Lower lobe of right lung (tissue), 2 donors: ENCODE results near the gene CDK4. TPM values are rescaled to one million over a fixed set of nuclear protein-coding genes. Genes with fewer than 3 reads are reported as not detected.

ENCODE experiments used
- ATAC-seq, 2 donors: fragments of 200-7000 bp; cut with Tn5 transposase; one replicate each; pipeline ENCODE4 v1.9.1; 2020 to 2022; ENCODE audit warnings: mild to moderate bottlenecking in 2 of 2, moderate library complexity in 2 of 2
- DNase-seq: peaks from one replicate; pipeline ENCODE4 v3.0.0-alpha.2; 2020
- H3K27ac ChIP-seq: fragments of 200-600 bp; one replicate; pipeline ENCODE4 v1.8.0; 2022
- H3K27me3 ChIP-seq: fragments of 200-600 bp; one replicate; pipeline ENCODE4 v1.8.0; 2022; ENCODE audit warnings: low read depth
- H3K36me3 ChIP-seq: fragments of 200-600 bp; one replicate; pipeline ENCODE4 v1.8.0; 2022; ENCODE audit warnings: mild to moderate bottlenecking
- H3K4me1 ChIP-seq: fragments of 200-600 bp; one replicate; pipeline ENCODE4 v1.8.0; 2022
- H3K4me3 ChIP-seq: fragments of 200-600 bp; one replicate; pipeline ENCODE4 v1.8.0; 2022; ENCODE audit warnings: mild to moderate bottlenecking
- H3K9me3 ChIP-seq: fragments of 200-600 bp; one replicate; pipeline ENCODE4 v1.8.0; 2022
- intact Hi-C: fragments of 100-400 bp; cut with DNase I; formaldehyde crosslinking; loops from one replicate; pipeline ENCODE4 v1.11.0; 2022
- total RNA-seq: library from RNA; stranded (reverse); fragmentation: NEBNext Ultra II Directional; extraction: Animal tissue kit (Norgen Biotek cat#: 25700); gene quantifications from one replicate; pipeline ENCODE4 v1.2.1, GENCODE V29; 2021
- TF ChIP-seq, protein P1 (sequence below): fragments of 200-600 bp; IDR thresholded peaks from one replicate; pipeline ENCODE4 v1.8.0; 2022; ENCODE audit warnings: antibody characterized with exemption, mild to moderate bottlenecking
- donor health status: DM: no; HTN: yes; CAD: no; lungs with severe emphysema.

Gene CDK4
- total RNA-seq, 1 donor from 2014 or later, result 68.4 TPM

DNA sequence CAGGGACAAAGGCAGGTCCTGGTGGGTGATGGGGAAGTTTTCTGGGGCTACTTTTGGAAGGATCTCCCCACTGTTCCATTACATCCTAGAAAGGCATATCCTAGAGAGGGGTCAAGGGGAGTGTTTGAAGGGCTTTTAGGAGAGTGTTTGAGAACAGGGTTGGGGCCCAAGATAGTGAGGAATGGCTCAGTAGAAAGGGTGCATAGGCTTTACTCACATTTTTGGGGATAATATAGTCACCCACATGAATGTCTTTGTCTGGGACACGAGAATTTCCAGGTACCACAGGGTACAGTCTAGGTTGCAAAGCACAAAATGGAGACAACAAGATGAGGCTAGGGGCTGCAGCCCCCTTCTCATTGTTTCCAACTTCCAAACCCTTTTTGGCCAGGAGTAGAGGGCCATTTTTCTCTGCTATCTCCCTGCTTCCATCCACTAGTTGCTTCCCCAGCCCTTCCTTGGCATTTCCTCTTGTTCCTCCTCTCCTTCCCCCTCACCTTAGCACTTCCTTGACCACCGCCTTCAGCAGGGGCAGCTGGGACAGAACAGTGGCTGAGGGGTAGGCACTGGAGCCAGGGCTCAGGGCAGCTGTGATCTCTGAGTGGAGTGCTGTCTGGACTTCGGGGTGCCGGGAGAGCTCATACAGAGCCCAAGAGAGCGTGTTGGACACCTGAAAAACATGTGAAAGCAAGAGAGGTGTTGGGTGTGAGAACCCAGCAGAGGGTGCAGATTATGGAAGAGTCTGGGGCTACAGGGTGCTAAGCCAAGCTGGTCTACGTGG lies 12.0 kb upstream of the CDK4 start:
- Histone ChIP-seq H3K9me3 (no peaks in the 10 kb centered on the region), H3K27me3 (peaks cover 35% of the 10 kb centered on the region), H3K36me3 (peaks cover 9% of the 10 kb centered on the region), H3K27ac (no peak overlapping the region), H3K4me1 (peaks cover 31% of the 10 kb centered on the region), H3K4me3 (no peak overlapping the region)
- TF ChIP-seq, protein P1, sequence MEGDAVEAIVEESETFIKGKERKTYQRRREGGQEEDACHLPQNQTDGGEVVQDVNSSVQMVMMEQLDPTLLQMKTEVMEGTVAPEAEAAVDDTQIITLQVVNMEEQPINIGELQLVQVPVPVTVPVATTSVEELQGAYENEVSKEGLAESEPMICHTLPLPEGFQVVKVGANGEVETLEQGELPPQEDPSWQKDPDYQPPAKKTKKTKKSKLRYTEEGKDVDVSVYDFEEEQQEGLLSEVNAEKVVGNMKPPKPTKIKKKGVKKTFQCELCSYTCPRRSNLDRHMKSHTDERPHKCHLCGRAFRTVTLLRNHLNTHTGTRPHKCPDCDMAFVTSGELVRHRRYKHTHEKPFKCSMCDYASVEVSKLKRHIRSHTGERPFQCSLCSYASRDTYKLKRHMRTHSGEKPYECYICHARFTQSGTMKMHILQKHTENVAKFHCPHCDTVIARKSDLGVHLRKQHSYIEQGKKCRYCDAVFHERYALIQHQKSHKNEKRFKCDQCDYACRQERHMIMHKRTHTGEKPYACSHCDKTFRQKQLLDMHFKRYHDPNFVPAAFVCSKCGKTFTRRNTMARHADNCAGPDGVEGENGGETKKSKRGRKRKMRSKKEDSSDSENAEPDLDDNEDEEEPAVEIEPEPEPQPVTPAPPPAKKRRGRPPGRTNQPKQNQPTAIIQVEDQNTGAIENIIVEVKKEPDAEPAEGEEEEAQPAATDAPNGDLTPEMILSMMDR, result no peak
- no peak for DNase-seq
- intact Hi-C loops, result no loop called here
- no peak for ATAC-seq

DNA sequence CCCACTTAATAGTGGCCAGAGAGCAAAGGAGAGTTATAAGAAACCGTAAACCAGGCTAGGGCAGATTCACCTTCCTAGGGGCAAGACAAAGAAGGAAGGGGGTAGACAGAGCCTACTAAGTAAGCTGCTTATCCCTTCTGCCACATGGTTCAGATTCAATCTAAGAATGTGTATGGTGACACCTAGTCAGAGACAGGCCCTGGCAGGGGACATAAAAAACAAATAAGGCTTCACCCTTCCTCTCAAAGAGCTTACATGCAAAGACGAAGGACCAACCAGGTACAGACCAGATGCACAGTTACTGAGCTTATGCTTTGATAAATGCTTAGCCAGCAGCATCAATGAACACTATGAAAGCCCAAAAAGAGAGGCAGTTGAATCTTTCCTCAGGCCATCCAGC lies 10.4 kb upstream of the CDK4 start:
- Histone ChIP-seq H3K4me3 (no peak overlapping the region), H3K4me1 (peaks cover 31% of the 10 kb centered on the region), H3K9me3 (no peaks in the 10 kb centered on the region), H3K27me3 (peaks cover 35% of the 10 kb centered on the region), H3K27ac (no peak overlapping the region), H3K36me3 (peaks cover 19% of the 10 kb centered on the region)
- intact Hi-C loops, result no loop called here
- TF ChIP-seq, protein P1, result no peak
- no peak for ATAC-seq
- no peak for DNase-seq

GRCh38 chr12:57761391-57761998 lies 9.4 kb upstream of the CDK4 start:
- Histone ChIP-seq H3K4me3 (no peak overlapping the region), H3K9me3 (no peaks in the 10 kb centered on the region), H3K27ac (no peak overlapping the region), H3K36me3 (peaks cover 22% of the 10 kb centered on the region), H3K4me1 (peaks cover 27% of the 10 kb centered on the region), H3K27me3 (peaks cover 31% of the 10 kb centered on the region)
- ATAC-seq, result no peak
- TF ChIP-seq, protein P1, result no peak
- DNase-seq, result no peak
- intact Hi-C loops, result no loop called here

DNA sequence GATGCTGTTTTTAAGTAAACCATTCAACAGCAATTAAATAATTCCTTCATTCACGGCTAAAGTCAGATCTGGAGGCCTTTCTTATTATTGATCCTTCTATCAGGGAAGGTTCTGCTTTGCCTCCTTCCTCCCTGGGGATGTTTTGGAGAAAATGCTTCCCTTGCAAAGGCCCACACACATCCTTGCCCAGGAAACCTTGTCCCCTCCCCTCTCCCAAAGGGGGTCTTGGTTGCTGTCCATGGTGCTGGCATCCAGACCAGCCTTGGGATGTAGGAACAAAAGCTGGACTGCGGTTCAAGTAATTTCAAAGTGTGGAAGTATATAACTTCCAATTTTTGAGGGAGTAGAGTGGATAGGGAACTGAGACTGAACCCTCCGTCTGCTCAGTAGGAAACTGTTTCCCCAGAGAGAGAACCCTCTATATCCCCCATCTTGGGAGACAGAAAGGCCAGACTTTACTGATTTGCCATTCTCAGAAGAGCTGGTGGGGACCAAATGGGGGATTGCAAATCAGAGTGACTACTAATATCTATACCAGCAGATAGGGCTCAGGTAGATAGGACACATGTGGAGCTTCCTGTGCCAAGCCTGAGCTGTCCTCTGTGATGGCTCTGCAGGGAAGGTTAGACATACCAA lies 8.4 kb upstream of the CDK4 start:
- no peaks in the 10 kb centered on the region for H3K9me3 ChIP-seq
- peaks cover 22% of the 10 kb centered on the region for H3K36me3 ChIP-seq
- TF ChIP-seq, protein P1, result no peak
- ATAC-seq, result no peak
- H3K4me1 ChIP-seq, result peaks cover 23% of the 10 kb centered on the region
- no peak for DNase-seq
- intact Hi-C loops, result no loop called here
- H3K4me3 ChIP-seq, result no peak overlapping the region
- peaks cover 23% of the 10 kb centered on the region for H3K27me3 ChIP-seq
- no peak overlapping the region for H3K27ac ChIP-seq

DNA sequence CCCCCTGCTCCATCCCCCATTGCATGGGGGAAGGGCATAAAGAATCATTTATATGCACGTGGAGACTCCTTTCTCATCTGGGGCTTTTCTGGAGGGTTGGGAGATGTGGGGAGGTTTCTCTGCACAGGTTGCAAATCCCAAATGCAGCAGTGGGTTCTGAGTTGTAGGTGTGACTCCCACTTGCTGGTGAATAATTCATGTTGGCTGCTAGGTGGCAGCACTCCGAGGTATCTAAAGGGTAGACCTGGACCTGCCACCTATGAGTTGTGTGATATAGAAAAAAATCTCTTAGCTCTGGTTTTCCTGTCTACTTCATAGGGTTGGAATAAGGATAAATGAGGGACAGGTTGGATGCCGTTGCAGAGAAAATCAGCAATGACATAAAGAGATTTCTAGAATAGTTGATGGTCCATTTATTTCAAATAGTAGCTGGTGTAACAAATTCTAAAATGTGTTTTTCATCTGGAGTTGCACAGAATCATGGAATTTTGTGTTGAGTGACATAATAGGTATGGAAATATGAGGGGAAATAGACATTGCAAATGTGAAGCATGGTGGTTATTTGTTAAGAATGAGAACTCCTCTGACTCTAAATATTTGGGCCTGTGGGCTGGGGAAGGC lies 7.4 kb upstream of the CDK4 start:
- Histone ChIP-seq H3K4me1 (peaks cover 16% of the 10 kb centered on the region), H3K27ac (no peak overlapping the region), H3K27me3 (peaks cover 13% of the 10 kb centered on the region), H3K9me3 (no peaks in the 10 kb centered on the region), H3K36me3 (peaks cover 22% of the 10 kb centered on the region), H3K4me3 (no peak overlapping the region)
- TF ChIP-seq, protein P1, result peak; percentile 31
- no peak for ATAC-seq
- DNase-seq, result no peak
- intact Hi-C loops, result no loop called here
